Stimulated activated naive CD8-positive, alpha-beta T cell treated with anti-CD3 and anti-CD28 coated beads, Interleukin-15, Interleukin-2, amounts not matched to agents 100 ng/mL and 50 ng/mL, for 24 hours (primary cell): ENCODE measurements around the gene KIAA0825.

Experiments used
- H3K27ac Mint-ChIP-seq: one replicate; pipeline ENCODE4 v1.8.0; 2021; ENCODE audit warnings: mild to moderate bottlenecking, mixed read lengths
- H3K27me3 Mint-ChIP-seq: one replicate; pipeline ENCODE4 v1.8.0; 2021; ENCODE audit warnings: mixed read lengths
- H3K36me3 Mint-ChIP-seq: one replicate; pipeline ENCODE4 v1.8.0; 2021; ENCODE audit warnings: low read depth, mixed read lengths
- H3K4me1 Mint-ChIP-seq: one replicate; pipeline ENCODE4 v1.8.0; 2021; ENCODE audit warnings: low read depth, mixed read lengths
- H3K4me3 Mint-ChIP-seq: one replicate; pipeline ENCODE4 v1.8.0; 2021; ENCODE audit warnings: mild to moderate bottlenecking, mixed read lengths
- H3K9me3 Mint-ChIP-seq: one replicate; pipeline ENCODE4 v1.8.0; 2021; ENCODE audit warnings: mixed read lengths

Gene KIAA0825

GRCh38 chr5:94316916-94317838, 301.2 kb downstream of the KIAA0825 start:
- H3K9me3 Mint-ChIP-seq, result no peaks in the 10 kb centered on the region

GRCh38 chr5:94314460-94315131, 303.8 kb downstream of the KIAA0825 start:
- Mint-ChIP-seq H3K9me3 (no peaks in the 10 kb centered on the region), H3K27me3 (no peaks in the 10 kb centered on the region), H3K4me3 (no peak overlapping the region), H3K4me1 (no peaks in the 10 kb centered on the region), H3K36me3 (no peaks in the 10 kb centered on the region), H3K27ac (no peak overlapping the region)

More at GRCh38 chr5:94316916-94317838, 301.2 kb downstream of the KIAA0825 start:
- no peaks in the 10 kb centered on the region for H3K4me1 Mint-ChIP-seq
- no peak overlapping the region for H3K27ac Mint-ChIP-seq
- H3K27me3 Mint-ChIP-seq, result no peaks in the 10 kb centered on the region
- H3K36me3 Mint-ChIP-seq, result no peaks in the 10 kb centered on the region
- H3K4me3 Mint-ChIP-seq, result no peak overlapping the region

- H3K27me3 Mint-ChIP-seq, result no peaks in the 10 kb centered on the region
- no peak overlapping the region for H3K4me3 Mint-ChIP-seq
- no peaks in the 10 kb centered on the region for H3K9me3 Mint-ChIP-seq
- H3K36me3 Mint-ChIP-seq, result no peaks in the 10 kb centered on the region
- no peak overlapping the region for H3K27ac Mint-ChIP-seq
- no peaks in the 10 kb centered on the region for H3K4me1 Mint-ChIP-seq
These were observed 304.7 kb downstream of the KIAA0825 start for GRCh38 chr5:94313696-94314095.

- Mint-ChIP-seq H3K9me3 (no peaks in the 10 kb centered on the region), H3K4me1 (no peaks in the 10 kb centered on the region), H3K36me3 (no peaks in the 10 kb centered on the region), H3K27me3 (no peaks in the 10 kb centered on the region), H3K27ac (no peak overlapping the region), H3K4me3 (no peak overlapping the region)
These were observed 305.2 kb downstream of the KIAA0825 start for GRCh38 chr5:94313188-94313587.

- Mint-ChIP-seq H3K4me1 (no peaks in the 10 kb centered on the region), H3K4me3 (no peak overlapping the region), H3K27me3 (no peaks in the 10 kb centered on the region), H3K27ac (no peak overlapping the region), H3K9me3 (no peaks in the 10 kb centered on the region), H3K36me3 (no peaks in the 10 kb centered on the region)
These were observed 306.1 kb downstream of the KIAA0825 start for GRCh38 chr5:94312298-94312697.

GRCh38 chr5:94310833-94311232, 307.6 kb downstream of the KIAA0825 start:
- no peaks in the 10 kb centered on the region for H3K27me3 Mint-ChIP-seq
- H3K4me3 Mint-ChIP-seq, result no peak overlapping the region
- no peak overlapping the region for H3K27ac Mint-ChIP-seq
- no peaks in the 10 kb centered on the region for H3K9me3 Mint-ChIP-seq
- H3K4me1 Mint-ChIP-seq, result no peaks in the 10 kb centered on the region
- no peaks in the 10 kb centered on the region for H3K36me3 Mint-ChIP-seq

- H3K9me3 Mint-ChIP-seq, result no peaks in the 10 kb centered on the region
- H3K36me3 Mint-ChIP-seq, result no peaks in the 10 kb centered on the region
- no peak overlapping the region for H3K27ac Mint-ChIP-seq
- H3K4me3 Mint-ChIP-seq, result no peak overlapping the region
- no peaks in the 10 kb centered on the region for H3K4me1 Mint-ChIP-seq
- no peaks in the 10 kb centered on the region for H3K27me3 Mint-ChIP-seq
These were observed 309.3 kb downstream of the KIAA0825 start for GRCh38 chr5:94309141-94309540.

GRCh38 chr5:94308442-94308841, 310.0 kb downstream of the KIAA0825 start:
- Mint-ChIP-seq H3K36me3 (no peaks in the 10 kb centered on the region), H3K9me3 (no peaks in the 10 kb centered on the region), H3K27me3 (no peaks in the 10 kb centered on the region), H3K4me1 (no peaks in the 10 kb centered on the region), H3K27ac (no peak overlapping the region), H3K4me3 (no peak overlapping the region)

GRCh38 chr5:94304146-94304545, 314.3 kb downstream of the KIAA0825 start:
- Mint-ChIP-seq H3K4me1 (no peaks in the 10 kb centered on the region), H3K4me3 (no peak overlapping the region), H3K27me3 (no peaks in the 10 kb centered on the region), H3K9me3 (no peaks in the 10 kb centered on the region), H3K27ac (no peak overlapping the region), H3K36me3 (no peaks in the 10 kb centered on the region)

- no peaks in the 10 kb centered on the region for H3K36me3 Mint-ChIP-seq
- H3K27ac Mint-ChIP-seq, result no peak overlapping the region
- no peak overlapping the region for H3K4me3 Mint-ChIP-seq
- H3K27me3 Mint-ChIP-seq, result no peaks in the 10 kb centered on the region
- H3K4me1 Mint-ChIP-seq, result no peaks in the 10 kb centered on the region
- peaks cover 12% of the 10 kb centered on the region for H3K9me3 Mint-ChIP-seq
These were observed 329.5 kb downstream of the KIAA0825 start for GRCh38 chr5:94288937-94289336.

GRCh38 chr5:94285984-94286383, 332.4 kb downstream of the KIAA0825 start:
- no peaks in the 10 kb centered on the region for H3K36me3 Mint-ChIP-seq
- H3K9me3 Mint-ChIP-seq, result no peaks in the 10 kb centered on the region
- no peaks in the 10 kb centered on the region for H3K27me3 Mint-ChIP-seq
- no peaks in the 10 kb centered on the region for H3K4me1 Mint-ChIP-seq
- H3K27ac Mint-ChIP-seq, result no peak overlapping the region
- no peak overlapping the region for H3K4me3 Mint-ChIP-seq

- Mint-ChIP-seq H3K4me1 (no peaks in the 10 kb centered on the region), H3K4me3 (no peak overlapping the region), H3K36me3 (no peaks in the 10 kb centered on the region), H3K27ac (no peak overlapping the region), H3K9me3 (no peaks in the 10 kb centered on the region), H3K27me3 (no peaks in the 10 kb centered on the region)
These were observed 335.3 kb downstream of the KIAA0825 start for GRCh38 chr5:94283093-94283492.

GRCh38 chr5:94281236-94281801, 337.1 kb downstream of the KIAA0825 start:
- Mint-ChIP-seq H3K4me3 (no peak overlapping the region), H3K4me1 (no peaks in the 10 kb centered on the region), H3K27me3 (no peaks in the 10 kb centered on the region), H3K9me3 (no peaks in the 10 kb centered on the region), H3K36me3 (no peaks in the 10 kb centered on the region), H3K27ac (no peak overlapping the region)

GRCh38 chr5:94276751-94277150, 341.7 kb downstream of the KIAA0825 start:
- H3K9me3 Mint-ChIP-seq, result no peaks in the 10 kb centered on the region
- H3K27me3 Mint-ChIP-seq, result no peaks in the 10 kb centered on the region
- no peaks in the 10 kb centered on the region for H3K4me1 Mint-ChIP-seq
- H3K36me3 Mint-ChIP-seq, result no peaks in the 10 kb centered on the region
- no peak overlapping the region for H3K4me3 Mint-ChIP-seq
- H3K27ac Mint-ChIP-seq, result no peak overlapping the region

GRCh38 chr5:94276048-94276447, 342.4 kb downstream of the KIAA0825 start:
- no peaks in the 10 kb centered on the region for H3K4me1 Mint-ChIP-seq
- no peak overlapping the region for H3K4me3 Mint-ChIP-seq
- H3K27me3 Mint-ChIP-seq, result no peaks in the 10 kb centered on the region
- H3K27ac Mint-ChIP-seq, result no peak overlapping the region
- no peaks in the 10 kb centered on the region for H3K9me3 Mint-ChIP-seq
- no peaks in the 10 kb centered on the region for H3K36me3 Mint-ChIP-seq
